Activated CD4-positive, CD25-positive, alpha-beta regulatory T cell (primary cell): Measurements from ENCODE around the gene CMTM8.
"Not testable (repeated sequence)": the region's sequence is repeated elsewhere in the genome, so short reads cannot be mapped to it uniquely, and the experiment has no call there.

Source experiments
- DNase-seq, 4 experiments: peaks; one replicate each; lab custom pipeline; 2025; lab: John Stamatoyannopoulos, UW

CMTM8 gene, protein sequence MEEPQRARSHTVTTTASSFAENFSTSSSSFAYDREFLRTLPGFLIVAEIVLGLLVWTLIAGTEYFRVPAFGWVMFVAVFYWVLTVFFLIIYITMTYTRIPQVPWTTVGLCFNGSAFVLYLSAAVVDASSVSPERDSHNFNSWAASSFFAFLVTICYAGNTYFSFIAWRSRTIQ

GRCh38 chr3:32238453-32239306, at the start of gene CMTM8:
CMTM8 (plus strand) TSS chr3:32238680; CDS start chr3:32238973, 293 bp downstream.
- DNase-seq, result peak; percentile 16 to 46 (median 38)

DNA sequence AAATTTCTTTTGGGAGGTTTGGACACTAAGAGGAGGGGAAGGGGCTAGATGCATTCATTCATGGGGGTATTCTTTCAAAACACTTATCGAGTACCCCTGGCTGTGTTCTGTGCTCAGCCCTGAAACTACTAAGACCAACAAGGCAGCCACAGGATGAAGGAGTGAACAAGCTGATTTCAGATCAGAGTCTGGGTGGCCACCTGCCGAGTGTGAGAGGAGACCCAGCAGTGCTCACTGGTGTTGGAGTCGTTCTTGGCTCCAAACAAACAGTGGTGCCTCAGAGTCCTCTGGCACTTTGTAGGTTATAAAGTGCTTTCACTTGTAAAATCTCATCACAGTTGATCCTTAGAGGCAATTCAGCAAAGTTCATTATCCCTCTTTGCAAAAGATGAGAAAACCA, 48.8 kb upstream of the CMTM8 start:
- no peak for DNase-seq

DNA sequence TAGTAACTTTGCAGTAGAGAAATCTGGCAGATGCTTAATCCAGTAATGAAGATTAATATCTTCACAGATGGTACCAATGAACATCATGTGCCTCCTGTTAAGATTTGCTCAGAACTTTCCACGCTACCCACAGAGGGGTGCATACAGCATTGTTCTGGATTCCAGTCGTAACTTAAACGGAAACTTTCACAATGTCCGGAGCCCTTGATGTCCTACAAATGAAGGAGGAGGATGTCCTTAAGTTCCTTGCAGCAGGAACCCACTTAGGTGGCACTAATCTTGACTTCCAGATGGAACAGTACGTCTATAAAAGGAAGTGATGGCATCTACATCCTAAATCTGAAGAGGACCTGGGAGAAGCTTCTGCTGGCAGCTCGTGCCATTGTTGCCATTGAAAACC, 47.9 kb upstream of the CMTM8 start:
- DNase-seq, result not testable (repeated sequence)

DNA sequence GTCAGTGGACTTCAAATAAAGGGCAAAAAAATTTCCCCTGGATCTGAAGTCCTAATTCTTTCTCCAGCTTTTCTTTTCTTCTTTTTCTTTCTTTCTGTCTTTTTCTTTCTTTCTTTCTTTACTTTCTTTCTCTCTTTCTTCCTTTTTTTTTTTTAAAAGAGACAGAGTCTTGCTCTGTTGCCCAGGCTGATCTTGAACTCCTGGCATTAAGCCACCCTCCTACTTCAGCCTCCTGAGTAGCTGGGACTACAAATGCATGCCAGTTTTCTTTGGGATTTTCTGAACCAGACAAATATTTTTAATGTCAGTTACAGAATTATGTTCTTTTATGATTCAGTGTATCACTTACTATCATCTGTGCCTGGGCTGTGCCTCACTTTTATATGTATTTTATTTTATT, 45.4 kb upstream of the CMTM8 start:
- DNase-seq, result no peak

GRCh38 chr3:32194653-32195052, 43.8 kb upstream of the CMTM8 start:
- DNase-seq, result no peak

GRCh38 chr3:32195995-32196540, 42.4 kb upstream of the CMTM8 start:
- DNase-seq, result no peak

GRCh38 chr3:32197991-32198390, 40.5 kb upstream of the CMTM8 start:
- no peak for DNase-seq

- no peak for DNase-seq
Measured at GRCh38 chr3:32198714-32199113, 39.8 kb upstream of the CMTM8 start.

- no peak for DNase-seq
Measured at GRCh38 chr3:32200490-32200889, 38.0 kb upstream of the CMTM8 start.

GRCh38 chr3:32200992-32201758, 37.3 kb upstream of the CMTM8 start:
- DNase-seq, result no peak

- DNase-seq, result no peak
Measured at GRCh38 chr3:32202496-32202895, 36.0 kb upstream of the CMTM8 start.

- DNase-seq, result no peak
Measured at GRCh38 chr3:32203854-32204253, 34.6 kb upstream of the CMTM8 start.

- DNase-seq, result no peak
Measured at GRCh38 chr3:32208447-32208846, 30.0 kb upstream of the CMTM8 start.

DNA sequence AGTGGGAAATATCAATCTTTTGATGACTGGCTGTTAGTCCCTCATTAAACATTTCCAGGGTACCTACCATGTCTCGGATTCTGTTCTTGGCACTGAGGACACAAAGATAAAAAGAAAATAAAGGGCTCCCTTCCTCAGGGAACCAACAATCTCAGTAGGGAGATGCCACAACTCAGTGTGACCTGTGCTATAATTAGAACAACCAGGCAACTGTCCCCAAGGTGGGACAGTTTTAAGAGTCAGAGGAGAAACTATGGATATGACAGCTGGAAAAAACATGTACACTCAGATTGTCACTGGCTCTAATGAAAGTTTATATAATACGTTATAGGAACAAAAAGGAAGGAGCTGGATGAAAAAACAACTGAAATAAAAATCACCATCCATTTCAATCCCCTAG, 23.3 kb upstream of the CMTM8 start:
- DNase-seq, result no peak

DNA sequence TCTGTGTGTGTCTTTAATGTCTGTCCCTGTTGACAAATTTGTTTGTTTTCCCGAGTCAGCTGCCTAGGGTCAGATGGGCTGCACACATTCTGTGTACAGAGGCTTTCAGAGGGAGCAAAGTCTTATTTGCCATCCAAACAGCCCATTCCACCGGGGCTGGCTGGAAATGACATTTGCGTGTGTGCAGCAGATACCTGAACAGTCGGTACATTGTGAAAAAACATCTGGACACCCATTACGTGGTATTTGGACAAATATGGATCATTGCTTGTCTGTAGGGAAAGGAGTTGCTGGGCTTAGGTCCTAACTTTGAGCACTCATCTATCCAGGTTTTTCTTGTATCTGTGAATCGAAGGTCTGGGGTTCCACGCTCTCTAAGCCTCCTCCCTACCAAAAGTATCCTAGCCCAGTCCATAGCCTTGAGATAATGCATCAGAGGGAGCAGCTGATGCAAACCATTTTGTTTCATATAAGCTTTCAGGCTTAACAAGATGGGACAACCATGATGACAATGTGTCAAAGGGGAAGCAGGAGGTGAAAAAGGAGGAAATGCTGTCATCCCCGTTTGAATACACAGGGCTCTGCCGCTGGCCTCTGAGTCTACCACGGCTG, 22.2 kb upstream of the CMTM8 start:
- DNase-seq, result no peak

DNA sequence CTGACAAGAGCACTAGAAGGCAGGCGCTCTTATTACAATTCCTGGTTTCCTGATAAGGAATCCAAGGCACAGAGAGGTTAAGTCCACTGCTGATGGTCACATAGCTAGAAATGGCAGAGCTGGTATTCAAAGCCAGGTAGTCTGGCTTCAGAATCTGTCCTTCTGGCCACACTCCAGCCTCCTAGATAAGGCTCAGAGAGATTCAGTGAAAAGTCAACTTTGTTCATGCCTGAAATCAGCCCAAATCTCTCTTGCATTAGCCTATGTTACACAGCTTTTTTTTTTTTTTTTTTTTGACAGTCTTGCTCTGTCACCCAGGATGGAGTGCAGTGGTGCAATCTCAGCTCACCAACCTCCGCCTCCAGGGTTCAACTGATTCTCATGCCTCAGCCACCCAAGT, 21.1 kb upstream of the CMTM8 start:
- no peak for DNase-seq

DNA sequence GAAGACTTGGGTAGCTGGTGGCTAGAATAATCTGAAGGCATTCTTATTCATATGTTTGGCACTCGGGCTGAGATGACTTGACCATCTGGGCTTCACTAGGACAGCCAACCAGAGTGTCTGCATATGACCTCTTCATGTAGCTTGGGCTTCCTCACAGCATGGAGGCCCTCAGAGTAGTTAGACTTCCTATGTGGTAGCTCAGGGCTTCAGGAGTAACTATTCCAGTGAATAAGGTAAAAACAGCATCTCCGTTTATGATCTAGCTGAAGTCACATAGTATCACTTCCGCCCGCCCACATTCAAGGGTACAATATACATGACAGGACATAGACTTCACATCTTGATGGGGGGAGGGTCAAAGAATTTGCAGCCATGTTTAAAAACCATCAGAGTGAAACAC, 18.9 kb upstream of the CMTM8 start:
- no peak for DNase-seq

DNA sequence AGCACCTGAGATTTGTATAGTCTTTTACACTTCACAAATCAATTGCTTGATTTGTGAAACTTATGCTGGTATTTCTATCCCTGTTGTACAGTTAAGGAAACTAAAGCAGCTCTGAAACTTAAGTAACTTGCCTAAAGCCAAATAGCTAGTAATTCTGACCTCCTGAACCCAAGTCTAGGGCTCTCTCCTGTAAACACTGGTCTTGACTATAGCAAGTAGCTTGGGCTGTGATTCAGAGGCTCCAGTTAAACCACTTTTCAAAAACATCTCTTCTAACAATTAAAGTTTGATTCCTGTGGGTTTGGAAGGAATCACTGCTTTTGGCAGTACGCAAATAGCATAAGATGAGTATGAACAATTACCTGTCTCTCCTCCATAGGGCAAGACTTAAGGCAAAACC, 18.5 kb upstream of the CMTM8 start:
- no peak for DNase-seq

GRCh38 chr3:32222950-32223349, 15.5 kb upstream of the CMTM8 start:
- DNase-seq, result no peak

GRCh38 chr3:32224016-32224516, 14.4 kb upstream of the CMTM8 start:
- DNase-seq, result no peak

DNA sequence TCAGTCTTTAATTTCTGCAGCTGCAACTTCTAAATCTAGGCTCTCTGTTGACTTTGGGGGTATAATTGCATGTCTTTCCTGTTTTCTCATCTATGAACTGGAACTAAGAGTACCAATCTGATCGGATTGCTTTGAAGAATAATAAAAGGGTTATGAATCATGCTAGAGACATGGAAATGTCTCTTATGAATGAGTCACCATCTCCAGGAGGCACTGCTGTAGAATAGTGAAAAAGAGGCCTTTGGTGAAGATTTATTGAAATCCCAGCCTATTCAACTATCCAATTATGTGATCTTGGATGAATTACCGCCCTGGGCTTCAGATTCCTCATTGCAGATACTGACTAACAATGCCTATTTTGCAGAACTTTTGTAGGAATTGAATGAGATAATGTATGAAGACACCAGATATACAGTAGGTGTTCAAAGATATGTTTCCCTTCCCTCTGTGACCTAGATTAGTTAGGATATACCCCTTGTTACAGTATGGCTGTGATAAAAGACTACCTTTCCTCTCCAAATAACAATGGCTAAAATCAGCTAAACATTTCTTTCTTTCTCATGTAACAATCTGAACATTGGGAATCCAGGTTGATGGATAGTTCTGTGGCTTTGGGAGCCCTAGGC, 11.5 kb upstream of the CMTM8 start:
- DNase-seq, result no peak
